Lower lobe of right lung (tissue), 2 donors: ENCODE measurements around the gene ANKRD10. TPM values are rescaled to one million over a fixed set of nuclear protein-coding genes. Genes with fewer than 3 reads are reported as not detected.

Experiments
- ATAC-seq, 2 donors: fragments of 200-7000 bp; cut with Tn5 transposase; one replicate each; pipeline ENCODE4 v1.9.1; 2020 to 2022; ENCODE audit warnings: mild to moderate bottlenecking in 2 of 2, moderate library complexity in 2 of 2
- DNase-seq: peaks from one replicate; pipeline ENCODE4 v3.0.0-alpha.2; 2020
- H3K27ac ChIP-seq: fragments of 200-600 bp; one replicate; pipeline ENCODE4 v1.8.0; 2022
- H3K27me3 ChIP-seq: fragments of 200-600 bp; one replicate; pipeline ENCODE4 v1.8.0; 2022; ENCODE audit warnings: low read depth
- H3K36me3 ChIP-seq: fragments of 200-600 bp; one replicate; pipeline ENCODE4 v1.8.0; 2022; ENCODE audit warnings: mild to moderate bottlenecking
- H3K4me1 ChIP-seq: fragments of 200-600 bp; one replicate; pipeline ENCODE4 v1.8.0; 2022
- H3K4me3 ChIP-seq: fragments of 200-600 bp; one replicate; pipeline ENCODE4 v1.8.0; 2022; ENCODE audit warnings: mild to moderate bottlenecking
- H3K9me3 ChIP-seq: fragments of 200-600 bp; one replicate; pipeline ENCODE4 v1.8.0; 2022
- CTCF ChIP-seq: fragments of 200-600 bp; IDR thresholded peaks from one replicate; pipeline ENCODE4 v1.8.0; 2022; ENCODE audit warnings: antibody characterized with exemption, mild to moderate bottlenecking
- intact Hi-C: fragments of 100-400 bp; cut with DNase I; formaldehyde crosslinking; loops from one replicate; pipeline ENCODE4 v1.11.0; 2022
- total RNA-seq: library from RNA; stranded (reverse); fragmentation: NEBNext Ultra II Directional; extraction: Animal tissue kit (Norgen Biotek cat#: 25700); gene quantifications from one replicate; pipeline ENCODE4 v1.2.1, GENCODE V29; 2021
- donor health status: DM: no; HTN: yes; CAD: no; lungs with severe emphysema.

Gene ANKRD10
- total RNA-seq, 1 donor from 2014 or later = 132 TPM

GRCh38 chr13:110942248-110942981, 27.5 kb upstream of the ANKRD10 start:
- H3K27ac ChIP-seq = no peak overlapping the region
- H3K27me3 ChIP-seq = no peaks in the 10 kb centered on the region
- intact Hi-C loops = no loop called here
- no peaks in the 10 kb centered on the region for H3K9me3 ChIP-seq
- no peak for TF ChIP-seq CTCF
- no peak overlapping the region for H3K4me3 ChIP-seq
- no peak for ATAC-seq
- DNase-seq = no peak
- H3K4me1 ChIP-seq = no peaks in the 10 kb centered on the region
- no peaks in the 10 kb centered on the region for H3K36me3 ChIP-seq

GRCh38 chr13:110938662-110939421, 24.0 kb upstream of the ANKRD10 start:
- Histone ChIP-seq H3K27me3 (no peaks in the 10 kb centered on the region), H3K4me1 (no peaks in the 10 kb centered on the region), H3K27ac (no peak overlapping the region), H3K4me3 (no peak overlapping the region), H3K9me3 (peaks cover 2% of the 10 kb centered on the region), H3K36me3 (no peaks in the 10 kb centered on the region)
- TF ChIP-seq CTCF = no peak
- ATAC-seq = no peak
- DNase-seq = no peak
- intact Hi-C loops = no loop called here

GRCh38 chr13:110937511-110938285, 22.8 kb upstream of the ANKRD10 start:
- no peaks in the 10 kb centered on the region for H3K4me1 ChIP-seq
- H3K27ac ChIP-seq = no peak overlapping the region
- H3K9me3 ChIP-seq = peaks cover 11% of the 10 kb centered on the region
- intact Hi-C loops = no loop called here
- DNase-seq = no peak
- TF ChIP-seq CTCF = no peak
- H3K36me3 ChIP-seq = no peaks in the 10 kb centered on the region
- peak in 1 of 2 donors; percentile 71 for ATAC-seq
- H3K27me3 ChIP-seq = no peaks in the 10 kb centered on the region
- no peak overlapping the region for H3K4me3 ChIP-seq

- no peak overlapping the region for H3K27ac ChIP-seq
- TF ChIP-seq CTCF = no peak
- DNase-seq (no peak), ATAC-seq (no peak)
- intact Hi-C loops = no loop called here
- H3K36me3 ChIP-seq = no peaks in the 10 kb centered on the region
- H3K9me3 ChIP-seq = peaks cover 11% of the 10 kb centered on the region
- no peaks in the 10 kb centered on the region for H3K4me1 ChIP-seq
- H3K27me3 ChIP-seq = no peaks in the 10 kb centered on the region
- no peak overlapping the region for H3K4me3 ChIP-seq
Observed at GRCh38 chr13:110936519-110936918, 21.6 kb upstream of the ANKRD10 start.

GRCh38 chr13:110932588-110932987, 17.7 kb upstream of the ANKRD10 start:
- H3K27me3 ChIP-seq = peaks cover 5% of the 10 kb centered on the region
- intact Hi-C loops = no loop called here
- no peak overlapping the region for H3K27ac ChIP-seq
- no peak for TF ChIP-seq CTCF
- H3K4me3 ChIP-seq = no peak overlapping the region
- peaks cover 11% of the 10 kb centered on the region for H3K9me3 ChIP-seq
- ATAC-seq (no peak), DNase-seq (no peak)
- no peaks in the 10 kb centered on the region for H3K4me1 ChIP-seq
- H3K36me3 ChIP-seq = no peaks in the 10 kb centered on the region
